Measurements from ENCODE around the gene FAM13A.

DNA sequence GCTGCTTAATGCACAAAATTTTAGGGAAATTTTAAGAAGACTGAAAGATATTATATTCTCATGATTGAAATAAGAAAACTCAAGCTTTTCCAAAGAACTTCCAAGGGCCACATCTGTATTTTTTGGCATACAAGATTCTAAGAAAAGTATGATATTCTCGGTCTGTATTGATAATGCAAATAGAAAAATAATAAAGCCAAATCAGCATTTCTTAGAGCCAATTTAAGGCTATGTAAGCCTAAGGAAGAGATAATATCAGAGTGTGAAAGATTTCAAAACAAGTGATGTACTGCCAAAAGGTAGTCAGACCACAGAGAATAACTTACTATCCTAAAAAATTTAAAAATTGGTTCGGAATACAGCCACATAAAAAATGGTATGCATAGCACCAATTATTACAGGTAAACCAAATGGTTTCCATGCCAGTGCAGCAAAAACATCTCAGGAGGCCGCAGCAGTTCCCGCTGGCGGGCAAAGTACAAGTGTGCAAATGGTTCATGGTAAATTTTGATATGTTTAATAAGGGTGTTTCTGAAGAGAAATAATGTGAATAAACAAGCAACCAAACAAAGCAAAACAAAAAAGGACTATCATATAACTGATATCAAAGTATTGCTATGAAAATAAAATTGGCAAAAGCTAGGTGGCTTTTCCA lies 324.1 kb downstream of the FAM13A start:
- TF ChIP-seq EZH2 (IDR thresholded peaks at IDR 0.05; ENCODE audit: insufficient read depth, poor library complexity, severe bottlenecking) = no peak
- TF ChIP-seq EZH2phosphoT487 (IDR thresholded peaks at IDR 0.05; ENCODE audit: insufficient read depth, low read depth) = no peak
